ENCODE results near the gene PNPLA8. TPM values are rescaled to one million over a fixed set of nuclear protein-coding genes. Genes with fewer than 3 reads are reported as not detected.
"Not testable (repeated sequence)": the region's sequence is repeated elsewhere in the genome, so short reads cannot be mapped to it uniquely, and the experiment has no call there.

The PNPLA8 gene
- total RNA-seq = 10 to 100 TPM; 12.0 to 13.8 TPM

GRCh38 chr7:108525985-108526767 lies at the start of gene PNPLA8:
Gene PNPLA8 (minus strand): TSS chr7:108526135. CDS start chr7:108515491, 10,644 bp downstream.
- Mint-ChIP-seq H3K9me3 (ENCODE audit: low read depth) (no peaks in the 10 kb centered on the region), H3K4me1 (peaks cover 44% of the 10 kb centered on the region), H3K4me3 (peak within 1 kb of the TSS; percentile 90), H3K36me3 (peaks cover 2% of the 10 kb centered on the region), H3K27ac (peak within 1 kb of the TSS; percentile 98), H3K27me3 (no peaks in the 10 kb centered on the region)
- DNase-seq (peak; percentile 100), ATAC-seq (peak; percentile 93)
- CTCF ChIA-PET = interaction anchor here (0.9 to 2.0 kb wide), 3 partner anchors 9 to 45 kb away, joined by 3 to 6 read pairs (median 5); no protein-coding TSS in a partner anchor

- Mint-ChIP-seq H3K27me3 (no peaks in the 10 kb centered on the region), H3K4me3 (no peak overlapping the region), H3K4me1 (peaks cover 24% of the 10 kb centered on the region), H3K9me3 (ENCODE audit: low read depth) (peaks cover 4% of the 10 kb centered on the region), H3K27ac (no peak overlapping the region), H3K36me3 (peaks cover 54% of the 10 kb centered on the region)
- CTCF ChIA-PET = no interaction called here
- ATAC-seq = no peak
- no peak for DNase-seq
These were observed 49.2 kb upstream of the PNPLA8 start for GRCh38 chr7:108575156-108575555.

GRCh38 chr7:108572480-108572879 lies 46.5 kb upstream of the PNPLA8 start:
- CTCF ChIA-PET = interaction anchor here (1.3 kb wide), 1 partner anchor 47 kb away, joined by 3 read pairs; the partner anchor contains the start of gene PNPLA8
- peaks cover 41% of the 10 kb centered on the region for H3K36me3 Mint-ChIP-seq
- ATAC-seq (no peak), DNase-seq (no peak)
- no peaks in the 10 kb centered on the region for H3K27me3 Mint-ChIP-seq
- no peak overlapping the region for H3K4me3 Mint-ChIP-seq
- H3K9me3 Mint-ChIP-seq (ENCODE audit: low read depth) = no peaks in the 10 kb centered on the region
- H3K27ac Mint-ChIP-seq = no peak overlapping the region
- H3K4me1 Mint-ChIP-seq = peaks cover 37% of the 10 kb centered on the region

- DNase-seq (peak; percentile 69), ATAC-seq (peak; percentile 8)
- H3K27me3 Mint-ChIP-seq = no peaks in the 10 kb centered on the region
- peak overlapping the region; percentile 98 for H3K4me3 Mint-ChIP-seq
- no peaks in the 10 kb centered on the region for H3K9me3 Mint-ChIP-seq (ENCODE audit: low read depth)
- peaks cover 39% of the 10 kb centered on the region for H3K36me3 Mint-ChIP-seq
- H3K4me1 Mint-ChIP-seq = peaks cover 44% of the 10 kb centered on the region
- H3K27ac Mint-ChIP-seq = peak overlapping the region; percentile 99
- CTCF ChIA-PET = interaction anchor here (1.4 kb wide), 1 partner anchor 46 kb away, joined by 3 read pairs; no protein-coding TSS in a partner anchor
These were observed 44.3 kb upstream of the PNPLA8 start for GRCh38 chr7:108570146-108570755.

- no peaks in the 10 kb centered on the region for H3K27me3 Mint-ChIP-seq
These were observed 43.6 kb upstream of the PNPLA8 start, which contains the start of the genes DNAJB9 and THAP5 for GRCh38 chr7:108569381-108570145. Gene DNAJB9 (plus strand): TSS chr7:108569874. CDS start chr7:108571727, 1,853 bp downstream. Gene THAP5 (minus strand): TSS chr7:108569706. CDS start chr7:108569569, 137 bp downstream.

GRCh38 chr7:108568801-108569380 lies 43.0 kb upstream of the PNPLA8 start:
- Mint-ChIP-seq H3K9me3 (ENCODE audit: low read depth) (no peaks in the 10 kb centered on the region), H3K4me3 (peak overlapping the region; percentile 98), H3K27ac (peak overlapping the region; percentile 99), H3K27me3 (no peaks in the 10 kb centered on the region), H3K4me1 (peaks cover 42% of the 10 kb centered on the region), H3K36me3 (peaks cover 39% of the 10 kb centered on the region)
- DNase-seq (peak; percentile 77), ATAC-seq (no peak)
- CTCF ChIA-PET = interaction anchor here (1.1 to 1.4 kb wide), 2 partner anchors 40 to 44 kb away, joined by 3 read pairs; no protein-coding TSS in a partner anchor

More at GRCh38 chr7:108569381-108570145, 43.6 kb upstream of the PNPLA8 start, which contains the start of the genes DNAJB9 and THAP5:
- CTCF ChIA-PET = interaction anchor here (1.1 to 1.4 kb wide), 2 partner anchors 41 to 45 kb away, joined by 3 read pairs; no protein-coding TSS in a partner anchor
- ATAC-seq (peak; percentile 94), DNase-seq (peak; percentile 100)
- Mint-ChIP-seq H3K4me3 (peak within 1 kb of the TSS; percentile 98), H3K27ac (peak within 1 kb of the TSS; percentile 99), H3K36me3 (peaks cover 38% of the 10 kb centered on the region), H3K9me3 (ENCODE audit: low read depth) (no peaks in the 10 kb centered on the region), H3K4me1 (peaks cover 44% of the 10 kb centered on the region)

- DNase-seq (no peak), ATAC-seq (no peak)
- Mint-ChIP-seq H3K27me3 (no peaks in the 10 kb centered on the region), H3K4me3 (no peak overlapping the region), H3K9me3 (ENCODE audit: low read depth) (no peaks in the 10 kb centered on the region), H3K36me3 (peaks cover 36% of the 10 kb centered on the region), H3K4me1 (peaks cover 23% of the 10 kb centered on the region), H3K27ac (no peak overlapping the region)
- CTCF ChIA-PET = no interaction called here
These were observed 40.1 kb upstream of the PNPLA8 start for GRCh38 chr7:108565987-108566386.

- Mint-ChIP-seq H3K9me3 (ENCODE audit: low read depth) (peaks cover 11% of the 10 kb centered on the region), H3K4me3 (no peak overlapping the region), H3K27ac (no peak overlapping the region), H3K4me1 (peaks cover 3% of the 10 kb centered on the region), H3K36me3 (peaks cover 52% of the 10 kb centered on the region), H3K27me3 (no peaks in the 10 kb centered on the region)
- ATAC-seq (no peak), DNase-seq (no peak)
- CTCF ChIA-PET = no interaction called here
These were observed 35.2 kb upstream of the PNPLA8 start for GRCh38 chr7:108561047-108561619.

GRCh38 chr7:108559253-108559652 lies 33.3 kb upstream of the PNPLA8 start:
- no peak overlapping the region for H3K4me3 Mint-ChIP-seq
- no peak for ATAC-seq
- H3K27me3 Mint-ChIP-seq = no peaks in the 10 kb centered on the region
- CTCF ChIA-PET = no interaction called here
- DNase-seq = no peak
- H3K4me1 Mint-ChIP-seq = no peaks in the 10 kb centered on the region
- H3K9me3 Mint-ChIP-seq (ENCODE audit: low read depth) = peaks cover 11% of the 10 kb centered on the region
- H3K36me3 Mint-ChIP-seq = peaks cover 42% of the 10 kb centered on the region
- H3K27ac Mint-ChIP-seq = no peak overlapping the region

- H3K9me3 Mint-ChIP-seq (ENCODE audit: low read depth) = peaks cover 11% of the 10 kb centered on the region
- CTCF ChIA-PET = no interaction called here
- DNase-seq (no peak), ATAC-seq (no peak)
- no peak overlapping the region for H3K4me3 Mint-ChIP-seq
- no peaks in the 10 kb centered on the region for H3K4me1 Mint-ChIP-seq
- no peaks in the 10 kb centered on the region for H3K27me3 Mint-ChIP-seq
- peaks cover 40% of the 10 kb centered on the region for H3K36me3 Mint-ChIP-seq
- H3K27ac Mint-ChIP-seq = no peak overlapping the region
These were observed 31.7 kb upstream of the PNPLA8 start for GRCh38 chr7:108557617-108558016.

- H3K27me3 Mint-ChIP-seq = no peaks in the 10 kb centered on the region
- H3K4me3 Mint-ChIP-seq = no peak overlapping the region
- DNase-seq = no peak
- H3K9me3 Mint-ChIP-seq (ENCODE audit: low read depth) = peaks cover 11% of the 10 kb centered on the region
- H3K27ac Mint-ChIP-seq = no peak overlapping the region
- H3K36me3 Mint-ChIP-seq = peaks cover 37% of the 10 kb centered on the region
- no peak for ATAC-seq
- H3K4me1 Mint-ChIP-seq = no peaks in the 10 kb centered on the region
- CTCF ChIA-PET = no interaction called here
These were observed 31.3 kb upstream of the PNPLA8 start for GRCh38 chr7:108557191-108557590.

GRCh38 chr7:108556665-108557064 lies 30.7 kb upstream of the PNPLA8 start:
- H3K4me3 Mint-ChIP-seq, DNase-seq, CTCF ChIA-PET, H3K27me3 Mint-ChIP-seq, ATAC-seq, H3K4me1 Mint-ChIP-seq, H3K27ac Mint-ChIP-seq: not testable (repeated sequence)
- Mint-ChIP-seq H3K9me3 (ENCODE audit: low read depth) (peaks cover 11% of the 10 kb centered on the region), H3K36me3 (peaks cover 35% of the 10 kb centered on the region)

Data from activated CD8-positive, alpha-beta memory T cell treated with anti-CD3 and anti-CD28 coated beads, Interleukin-2, amount 10 ng/mL, durations not matched to agents 7 days and 5 days (primary cell).